GM19193 (cell line): ENCODE results near the gene CEP57.

ENCODE experiments used
- POLR2A ChIP-seq: IDR thresholded peaks from 4 replicates; pipeline ENCODE4 v1.6.1; 2011; ENCODE audit not compliant: insufficient read depth, insufficient read length; ENCODE audit errors: extremely low read depth

The CEP57 gene

GRCh38 chr11:95790123-95790932 is at the start of gene CEP57:
TSS of gene CEP57 (plus strand) at chr11:95790498. CDS start at chr11:95790699, 201 bp downstream.
- TF ChIP-seq POLR2A, result peak; percentile 58

DNA sequence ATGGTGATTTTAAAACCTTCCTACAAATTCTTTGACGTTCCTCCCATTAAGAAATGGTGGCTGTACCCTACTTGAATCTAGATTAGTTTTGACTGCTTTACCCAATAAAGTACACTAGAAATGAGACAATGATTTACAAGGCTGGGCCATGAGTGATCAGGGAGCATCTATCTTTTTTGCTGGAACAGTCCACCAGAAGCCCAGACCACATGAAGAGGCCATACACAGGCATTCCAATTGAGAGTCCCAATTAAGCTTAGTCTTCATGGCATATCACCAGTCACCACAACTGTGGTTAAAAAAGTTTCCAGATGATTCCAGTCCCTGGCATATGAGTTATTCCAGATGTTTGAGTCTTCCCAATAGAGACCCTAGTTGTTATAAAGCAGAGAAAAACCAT is 40.2 kb upstream of the CEP57 start:
- no peak for TF ChIP-seq POLR2A

DNA sequence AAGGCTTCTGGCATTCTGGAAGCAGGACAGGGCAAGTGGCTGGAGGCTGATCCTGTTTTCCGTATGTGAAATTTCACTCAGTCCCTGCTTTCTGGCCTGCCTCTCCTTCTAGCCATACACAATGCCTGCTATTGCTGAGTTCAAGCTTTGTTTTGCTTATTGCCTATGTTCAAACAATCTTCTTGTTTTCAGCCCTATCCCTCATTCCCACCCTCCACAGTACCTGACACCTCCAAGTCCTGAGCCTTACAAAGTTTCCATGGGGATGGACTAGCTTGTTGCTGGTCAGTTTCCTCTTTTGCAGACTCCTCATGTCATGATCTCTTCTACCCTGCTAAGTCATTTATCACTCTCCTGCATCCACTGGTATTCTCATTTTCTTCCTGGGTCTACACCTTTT is 38.8 kb upstream of the CEP57 start:
- no peak for TF ChIP-seq POLR2A

- TF ChIP-seq POLR2A, result no peak
These were observed 29.4 kb upstream of the CEP57 start for GRCh38 chr11:95760941-95761340.

GRCh38 chr11:95762534-95762933 is 27.8 kb upstream of the CEP57 start:
- TF ChIP-seq POLR2A, result no peak

- no peak for TF ChIP-seq POLR2A
These were observed 25.9 kb upstream of the CEP57 start for GRCh38 chr11:95764267-95764898.

DNA sequence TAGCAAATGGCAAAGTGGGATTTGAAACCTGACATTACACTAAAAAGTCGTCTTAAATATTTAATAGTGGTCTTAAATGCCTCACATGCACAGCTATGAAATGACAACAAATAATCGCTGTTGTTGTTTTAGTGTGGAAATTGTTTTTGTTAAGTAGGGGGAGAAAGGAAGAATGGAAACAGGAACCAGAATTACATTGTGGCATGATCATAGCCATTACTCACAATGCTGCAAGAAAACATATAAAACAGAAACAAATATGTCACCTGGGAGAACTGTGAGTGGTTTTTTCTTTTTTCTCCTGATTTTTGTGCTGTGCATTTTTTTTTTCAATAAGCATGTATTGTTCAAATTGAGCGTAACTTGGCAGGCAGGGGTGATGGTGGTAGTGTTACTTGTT is 23.6 kb upstream of the CEP57 start:
- no peak for TF ChIP-seq POLR2A

GRCh38 chr11:95767498-95767897 is 22.8 kb upstream of the CEP57 start:
- no peak for TF ChIP-seq POLR2A

- TF ChIP-seq POLR2A, result no peak
These were observed 21.8 kb upstream of the CEP57 start for GRCh38 chr11:95768521-95768920.

DNA sequence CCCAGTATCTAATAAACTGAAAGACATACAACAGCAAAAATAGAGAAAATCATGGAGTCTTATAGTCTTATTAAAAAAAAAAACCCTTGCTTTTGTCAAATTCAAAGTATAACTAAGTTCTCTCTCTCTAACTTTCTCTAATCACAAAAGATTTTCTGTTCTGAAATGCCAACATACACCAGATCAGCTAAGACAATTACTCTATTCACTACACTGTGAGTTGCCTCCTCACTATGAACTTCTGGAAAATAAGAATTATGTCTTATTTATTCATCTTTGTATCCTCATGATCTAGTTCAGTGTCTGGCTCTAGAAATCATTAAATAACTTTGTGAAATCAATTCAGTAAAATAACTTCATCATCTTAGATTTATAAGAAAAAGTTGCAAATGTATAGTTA is 13.4 kb upstream of the CEP57 start:
- no peak for TF ChIP-seq POLR2A

GRCh38 chr11:95778699-95779098 is 11.6 kb upstream of the CEP57 start:
- TF ChIP-seq POLR2A, result no peak

DNA sequence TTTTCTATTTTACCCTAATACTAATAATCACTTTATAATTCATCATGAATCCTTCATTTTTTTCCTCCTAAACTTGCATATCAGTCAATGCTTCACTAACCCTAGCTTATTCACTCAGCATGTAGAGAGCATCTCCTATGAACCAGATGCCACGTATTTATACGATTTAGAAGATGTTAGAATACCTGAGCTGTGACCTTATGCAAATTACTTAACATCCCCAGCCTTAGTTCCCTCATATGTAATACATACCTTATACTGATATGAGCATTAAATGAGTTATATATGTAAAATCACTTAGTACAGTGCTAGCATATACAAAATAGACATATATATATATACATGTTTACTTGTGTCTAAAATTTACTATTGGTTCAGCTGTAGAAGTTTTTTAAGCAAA is 9.8 kb upstream of the CEP57 start:
- no peak for TF ChIP-seq POLR2A

GRCh38 chr11:95788921-95789505 is 1.3 kb upstream of the CEP57 start:
- no peak for TF ChIP-seq POLR2A

DNA sequence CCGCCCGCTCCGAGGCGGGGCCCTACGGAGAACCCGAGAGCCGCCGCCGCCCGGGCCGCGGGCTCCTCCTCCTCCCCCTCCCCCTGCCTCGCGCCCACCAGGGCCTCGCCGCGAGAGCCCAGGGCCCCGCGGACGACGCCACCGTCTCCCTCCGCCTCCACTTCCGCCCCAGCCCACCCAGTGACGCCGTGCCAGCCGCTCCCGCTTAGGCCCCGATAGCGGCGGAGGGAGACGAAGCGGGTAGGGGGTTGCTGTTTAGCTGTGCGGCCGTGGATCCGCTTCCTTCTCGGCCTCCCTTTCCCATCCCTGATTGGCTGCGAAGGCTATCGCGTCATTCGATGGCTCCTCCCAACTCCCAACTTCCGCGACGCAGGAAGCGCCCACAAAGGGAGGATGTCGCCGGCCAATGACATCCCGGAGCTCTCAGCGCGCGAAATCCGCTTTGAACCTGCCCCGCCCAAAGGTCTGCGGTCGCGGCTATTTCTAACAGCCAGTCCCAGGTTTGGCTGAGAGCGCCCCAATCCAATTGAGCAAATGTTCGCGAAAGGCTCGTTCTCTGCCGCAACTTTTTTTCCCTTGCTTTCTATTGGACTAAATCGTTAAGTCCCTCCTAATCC is 684 bp upstream of the CEP57 start, which contains the start of gene FAM76B:
Gene FAM76B, minus strand, starts transcription at position 277 of the 617 bp plus-strand sequence. CDS start 304 bp downstream, outside the sequence.
- peak; percentile 87 for TF ChIP-seq POLR2A
